K562 (cell line): ENCODE measurements around the gene TNNT1. TPM values are rescaled to one million over a fixed set of nuclear protein-coding genes. Genes with fewer than 3 reads are reported as not detected.
A peak's percentile ranks its signal among the peaks of the same experiment; 100 is the strongest.

Experiments
- CEBPZ ChIP-seq: fragments of 150-350 bp; IDR thresholded peaks from 2 replicates; pipeline ENCODE4 v1.6.1; 2014; ENCODE audit warnings: low read depth, mild to moderate bottlenecking, low read length, borderline replicate concordance
- HLTF ChIP-seq: fragments of 450-650 bp; IDR thresholded peaks from 2 replicates; pipeline ENCODE4 v1.6.1; 2016
- MCM2 ChIP-seq: fragments of 450-650 bp; IDR thresholded peaks from 2 replicates; pipeline ENCODE4 v1.6.1; 2017; ENCODE audit warnings: low read depth, mild to moderate bottlenecking
- NFATC3 ChIP-seq: fragments of 450-650 bp; IDR thresholded peaks from 2 replicates; pipeline ENCODE4 v1.6.1; 2017; ENCODE audit warnings: mild to moderate bottlenecking
- PBX2 ChIP-seq, 2 experiments: IDR thresholded peaks in 1 of 2; conservative IDR thresholded peaks in 1 of 2; 2 replicates each; pipeline ENCODE4 v1.6.1; 2016; ENCODE audit warnings: low read depth in 2 of 2, mild to moderate bottlenecking in 1 of 2, missing compliant biosample characterization in 1 of 2, missing genetic modification characterization in 1 of 2, moderate library complexity in 1 of 2
- RREB1 ChIP-seq: fragments of 250-450 bp; sonication (Bioruptor Pico); IDR thresholded peaks from 2 replicates; pipeline ENCODE4 v1.4.0; 2020
- ZBTB34 ChIP-seq: fragments of 250-450 bp; sonication (Bioruptor Pico); IDR thresholded peaks from 2 replicates; pipeline ENCODE4 v1.8.0; 2021; ENCODE audit warnings: mild to moderate bottlenecking, moderate library complexity
- ZC3H11A ChIP-seq: IDR thresholded peaks from 2 replicates; pipeline ENCODE4 v1.6.1; 2012; ENCODE audit warnings: low read depth, low read length, improper control_type of control experiment
- ZNF23 ChIP-seq: fragments of 250-450 bp; sonication (Bioruptor Pico); IDR thresholded peaks from 2 replicates; pipeline ENCODE4 v1.4.0; 2020; ENCODE audit warnings: mild to moderate bottlenecking
- ZNF347 ChIP-seq: fragments of 450-650 bp; formaldehyde crosslinking; IDR thresholded peaks from 2 replicates; pipeline ENCODE4 v1.4.0; 2020; ENCODE audit warnings: low read depth, mild to moderate bottlenecking, moderate library complexity
- ZNF57 ChIP-seq: fragments of 450-650 bp; formaldehyde crosslinking; IDR thresholded peaks from 2 replicates; pipeline ENCODE4 v1.4.0; 2020; ENCODE audit warnings: mild to moderate bottlenecking, moderate library complexity
- polyA plus RNA-seq, 8 experiments: library from polyadenylated mRNA; depleted of rRNA in 4 of 8; stranded (reverse) in 5 of 8; unstranded in 3 of 8; fragments of >200 nt; fragmentation: Nextera tagmentation in 2 of 8; fragmentation: Illumina TruSeq in 1 of 8; extraction: Ambion mirVana in 2 of 8; extraction: Trizol in 1 of 8; gene quantifications; 2 replicates each; pipeline versions ENCODE4 v1.2.1 to v1.2.3, GENCODE V29; 2011 to 2014; ENCODE audit warnings: inconsistent platforms in 1 of 8, missing spikeins in 1 of 8
- total RNA-seq, 7 experiments: library from RNA; depleted of rRNA in 6 of 7; stranded (reverse); fragments of >200 nt in 6 of 7; fragmentation: Illumina TruSeq in 2 of 7; extraction: Trizol in 2 of 7; gene quantifications; 2 replicates each; pipeline versions ENCODE4 v1.2.1 to v1.2.3, GENCODE V29; 2011 to 2021; ENCODE audit warnings: low replicate concordance in 1 of 7
- TF ChIP-seq, protein P1 (sequence below): fragments of 450-650 bp; formaldehyde crosslinking; IDR thresholded peaks from 2 replicates; pipeline ENCODE4 v1.4.0; 2022; ENCODE audit warnings: mild to moderate bottlenecking, moderate library complexity

TNNT1 gene
- total and polyA plus RNA-seq, 9 of the 15 experiments (the other 6 are each of a cell fraction or from before 2014, with no cell fraction given): 31.8 to 390 (median 227) TPM

DNA sequence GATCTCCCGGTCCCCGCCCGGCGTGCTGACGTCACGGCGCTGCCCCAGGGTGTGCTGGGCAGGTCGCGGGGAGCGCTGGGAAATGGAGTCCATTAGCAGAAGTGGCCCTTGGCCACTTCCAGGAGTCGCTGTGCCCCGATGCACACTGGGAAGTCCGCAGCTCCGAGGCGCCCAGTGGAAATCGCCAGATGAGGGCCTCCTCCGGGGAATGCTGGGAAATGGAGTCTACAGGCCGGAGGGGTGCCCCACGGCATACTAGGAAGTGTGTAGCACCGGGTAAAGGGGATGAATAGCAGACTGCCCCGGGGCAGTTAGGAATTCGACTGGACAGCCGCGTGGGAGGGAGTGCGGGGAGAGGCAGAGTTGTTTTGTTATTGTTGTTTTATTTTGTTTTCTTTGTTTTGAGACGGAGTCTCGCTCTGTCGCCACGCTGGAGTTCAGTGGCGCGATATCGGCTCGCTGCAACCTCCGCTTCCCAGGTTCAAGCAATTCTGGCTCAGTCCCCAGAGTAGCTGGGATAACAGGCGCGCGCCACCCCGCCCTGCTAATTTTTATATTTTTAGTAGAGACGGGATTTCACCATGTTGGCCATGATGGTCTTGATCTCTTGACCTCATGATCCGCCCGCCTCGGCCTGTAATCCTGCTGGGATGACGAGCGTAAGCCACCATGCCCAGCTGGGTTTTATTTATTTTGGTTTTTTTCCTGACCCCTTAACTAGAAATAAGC is 31.2 kb downstream of the TNNT1 start (continued):
- TF ChIP-seq ZC3H11A (no peak), NFATC3 (no peak), MCM2 (no peak), CEBPZ (no peak), ZNF57 (CRISPR knock-in tag) (no peak), ZNF23 (CRISPR knock-in tag) (no peak), HLTF (no peak), PBX2 (CRISPR knock-in tag; IDR thresholded peaks at IDR 0.05; ENCODE audit: low read depth) (no peak), PBX2 (tag; conservative IDR thresholded peaks at IDR 0.05; ENCODE audit: low read depth) (no peak), ZNF347 (CRISPR knock-in tag) (no peak), ZBTB34 (no peak), RREB1 (peak; percentile 33; the same call in 1 of the 2 replicates)
- TF ChIP-seq, protein P1, sequence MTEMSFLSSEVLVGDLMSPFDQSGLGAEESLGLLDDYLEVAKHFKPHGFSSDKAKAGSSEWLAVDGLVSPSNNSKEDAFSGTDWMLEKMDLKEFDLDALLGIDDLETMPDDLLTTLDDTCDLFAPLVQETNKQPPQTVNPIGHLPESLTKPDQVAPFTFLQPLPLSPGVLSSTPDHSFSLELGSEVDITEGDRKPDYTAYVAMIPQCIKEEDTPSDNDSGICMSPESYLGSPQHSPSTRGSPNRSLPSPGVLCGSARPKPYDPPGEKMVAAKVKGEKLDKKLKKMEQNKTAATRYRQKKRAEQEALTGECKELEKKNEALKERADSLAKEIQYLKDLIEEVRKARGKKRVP (CRISPR knock-in tag): no peak
